HTR-8/SVneo (cell line): Measurements from ENCODE around the gene AKAP5.

ENCODE experiments used
- DNase-seq: peaks from one replicate; pipeline ENCODE4 v3.0.0; 2011; ENCODE audit warnings: low spot score, mixed read lengths; ENCODE audit not compliant: insufficient read length
- FAIRE-seq: peaks from 2 replicates; lab custom pipeline; 2011; peaks lifted over from hg19 to GRCh38; lab: Jason Lieb, UNC

AKAP5 gene

GRCh38 chr14:64520699-64521098 lies 55.4 kb downstream of the AKAP5 start:
- FAIRE-seq, result peak; percentile 82

DNA sequence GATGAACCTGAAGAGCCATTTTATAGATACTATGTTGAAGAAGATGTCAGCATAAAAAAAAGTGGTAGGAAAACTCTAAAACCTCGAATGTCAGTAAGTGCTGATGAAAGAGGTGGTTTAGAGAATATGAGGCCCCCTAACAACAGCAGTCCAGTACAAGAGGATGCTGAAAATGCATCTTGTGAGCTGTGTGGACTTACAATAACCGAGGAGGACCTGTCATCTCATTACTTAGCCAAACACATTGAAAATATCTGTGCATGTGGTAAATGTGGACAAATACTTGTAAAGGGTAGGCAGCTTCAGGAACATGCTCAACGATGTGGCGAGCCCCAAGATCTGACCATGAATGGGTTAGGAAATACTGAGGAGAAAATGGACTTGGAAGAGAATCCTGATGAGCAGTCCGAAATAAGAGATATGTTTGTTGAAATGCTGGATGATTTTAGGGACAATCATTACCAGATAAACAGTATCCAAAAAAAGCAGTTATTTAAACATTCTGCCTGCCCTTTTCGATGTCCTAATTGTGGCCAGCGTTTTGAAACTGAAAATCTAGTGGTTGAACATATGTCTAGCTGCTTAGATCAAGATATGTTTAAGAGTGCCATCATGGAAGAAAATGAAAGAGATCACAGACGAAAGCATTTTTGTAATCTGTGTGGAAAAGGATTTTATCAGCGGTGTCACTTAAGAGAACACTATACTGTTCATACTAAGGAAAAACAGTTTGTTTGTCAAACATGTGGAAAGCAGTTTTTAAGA lies 57.5 kb downstream of the AKAP5 start:
- FAIRE-seq (peak; percentile 99), DNase-seq (no peak)

More at GRCh38 chr14:64520699-64521098, 55.4 kb downstream of the AKAP5 start:
- no peak for DNase-seq
